T-cell (primary cell): ENCODE results near the gene MAP2. TPM values are rescaled to one million over a fixed set of nuclear protein-coding genes. Genes with fewer than 3 reads are reported as not detected.

ENCODE experiments used
- ATAC-seq, 4 experiments: fragments of 200-7000 bp in 3 of 4; fragments of 150-1000 bp in 1 of 4; cut with Tn5 transposase; replicated peaks in 1 of 4; 1 replicate in 3 of 4; 2 replicates in 1 of 4; pipeline ENCODE4 v1.10.0; 2021; ENCODE audit warnings: moderate library complexity in 3 of 4, mild to moderate bottlenecking in 2 of 4, moderate number of reproducible peaks in 1 of 4
- CTCF ChIA-PET, 2 donors: fragments of 300-600 bp; sonication (Branson Sonifier 250); formaldehyde crosslinking; loops; one replicate each; lab custom pipeline; 2022; ENCODE audit warnings: antibody characterized with exemption in 2 of 2; lab: Charles Lee
- POLR2A ChIA-PET, 2 donors: fragments of 300-600 bp; sonication (Branson Sonifier 250); formaldehyde crosslinking; loops; one replicate each; lab custom pipeline; 2022; ENCODE audit warnings: antibody characterized with exemption in 2 of 2; lab: Charles Lee
- DNase-seq, 35 experiments: peaks; one replicate each; pipeline versions ENCODE4 v3.0.0 to v3.0.0-alpha.2; 2013 to 2023
- H3K27ac ChIP-seq: one replicate; pipeline ENCODE4 v1.5.1; 2013; ENCODE audit warnings: low read length
- H3K27me3 ChIP-seq, 2 experiments: replicated peaks in 1 of 2; 1 replicate in 1 of 2; 2 replicates in 1 of 2; pipeline versions ENCODE4 v1.6.1 to v1.7.0; 2013; ENCODE audit warnings: low read length in 1 of 2, mixed read lengths in 1 of 2; ENCODE audit not compliant: control insufficient read depth in 2 of 2, insufficient read depth in 2 of 2; ENCODE audit errors: extremely low read depth in 1 of 2
- H3K36me3 ChIP-seq, 2 donors: 1 replicate in 1 of 2; 2 replicates in 1 of 2; pipeline versions ENCODE4 v1.6.1 to v1.7.0; 2013; ENCODE audit warnings: low read length in 1 of 2; ENCODE audit not compliant: control insufficient read depth in 2 of 2, insufficient read depth in 1 of 2; ENCODE audit errors: extremely low read depth in 1 of 2
- H3K4me1 ChIP-seq, 2 experiments: 1 replicate in 1 of 2; 2 replicates in 1 of 2; pipeline versions ENCODE4 v1.6.1 to v1.7.0; 2013; ENCODE audit warnings: low read length in 2 of 2, mixed read lengths in 1 of 2; ENCODE audit not compliant: insufficient read depth in 2 of 2, control insufficient read depth in 1 of 2; ENCODE audit errors: extremely low read depth in 1 of 2
- H3K4me3 ChIP-seq, 2 donors: 1 replicate in 1 of 2; 2 replicates in 1 of 2; pipeline versions ENCODE4 v1.5.1 to v1.7.0; 2013; ENCODE audit warnings: mild to moderate bottlenecking in 2 of 2, low read length in 1 of 2, moderate library complexity in 1 of 2; ENCODE audit not compliant: control insufficient read depth in 1 of 2; ENCODE audit errors: extremely low read depth in 1 of 2
- H3K9me3 ChIP-seq: 2 replicates; pipeline ENCODE4 v1.7.0; 2013
- H3K27ac Mint-ChIP-seq, 2 donors: one replicate each; pipeline ENCODE4 v1.8.0; 2020 to 2021; ENCODE audit warnings: mild to moderate bottlenecking in 2 of 2, mixed read lengths in 2 of 2
- H3K27me3 Mint-ChIP-seq, 2 donors: one replicate each; pipeline ENCODE4 v1.8.0; 2021 to 2022; ENCODE audit warnings: mixed read lengths in 2 of 2
- H3K36me3 Mint-ChIP-seq: one replicate; pipeline ENCODE4 v1.8.0; 2021; ENCODE audit warnings: mixed read lengths
- H3K4me1 Mint-ChIP-seq, 3 donors: one replicate each; pipeline ENCODE4 v1.8.0; 2020 to 2022; ENCODE audit warnings: mixed read lengths in 3 of 3, mild to moderate bottlenecking in 1 of 3
- H3K4me3 Mint-ChIP-seq, 3 donors: one replicate each; pipeline ENCODE4 v1.8.0; 2020 to 2022; ENCODE audit warnings: mild to moderate bottlenecking in 3 of 3, mixed read lengths in 3 of 3, moderate library complexity in 3 of 3
- H3K9me3 Mint-ChIP-seq, 3 donors: one replicate each; pipeline ENCODE4 v1.8.0; 2020 to 2022; ENCODE audit warnings: mixed read lengths in 3 of 3
- WGBS: methylation state at CpG from one replicate; pipeline ENCODE4 v1.1.5; 2013; ENCODE audit warnings: missing lambda C conversion rate; ENCODE audit not compliant: insufficient coverage; 5-methylcytosine and 5-hydroxymethylcytosine counted together
- total RNA-seq, 35 experiments: library from RNA in 6 of 35; stranded (reverse) in 6 of 35; fragments of 120-200 nt in 1 of 35; gene quantifications; one replicate each; pipeline versions ENCODE4 v1.2.1 to v1.2.4 and lab custom pipeline; 2013 to 2026

MAP2 gene
- total RNA-seq, 5 donors from 2014 or later (not counting 1 experiment from before 2014, with no cell fraction given), result 0.35 to 0.86 (median 0.46) TPM

DNA sequence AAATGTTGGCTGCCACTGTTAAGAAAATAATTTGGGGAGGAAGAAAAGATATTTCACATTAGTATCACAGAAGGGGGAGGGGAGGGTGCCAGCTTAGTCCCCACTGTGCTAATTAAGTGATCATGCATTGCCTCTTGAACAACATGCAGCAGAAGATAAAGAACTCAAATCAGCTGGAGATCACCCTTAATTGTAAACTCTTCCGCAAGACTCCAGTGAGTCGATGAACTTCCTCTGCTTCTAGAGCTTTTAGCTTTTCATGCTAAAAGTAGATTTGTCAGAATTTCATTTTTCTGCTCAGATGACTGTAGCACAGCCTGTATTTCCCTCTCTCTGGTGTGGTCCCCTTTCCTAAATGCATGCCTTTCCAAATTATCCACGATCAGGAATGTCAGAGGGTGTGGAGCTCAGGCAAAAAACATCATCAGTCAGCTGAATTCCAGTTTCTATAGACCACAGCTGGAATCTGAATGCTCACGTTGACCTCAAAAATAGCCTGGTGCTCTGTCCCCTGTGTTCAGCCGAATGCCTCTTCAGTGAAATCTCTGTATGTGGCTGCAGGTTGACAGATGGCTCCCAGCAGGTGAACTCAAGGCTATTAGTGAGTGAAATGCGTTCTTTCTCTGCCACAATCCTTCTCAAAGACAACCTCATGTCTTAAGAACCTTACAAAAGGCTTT is 191.0 kb downstream of the MAP2 start:
- no peaks in the 10 kb centered on the region for H3K27me3 ChIP-seq
- no peaks in the 10 kb centered on the region for H3K36me3 ChIP-seq
- no peaks in the 10 kb centered on the region for H3K9me3 ChIP-seq
- ATAC-seq, result no peak
- no peak overlapping the region for H3K4me3 ChIP-seq
- H3K4me3 Mint-ChIP-seq, result no peak overlapping the region
- POLR2A ChIA-PET, result no interaction called here
- H3K27ac Mint-ChIP-seq, result no peak overlapping the region
- no peak overlapping the region for H3K27ac ChIP-seq
- H3K27me3 Mint-ChIP-seq, result peaks cover 0 to 12% of the 10 kb centered on the region in 2 donors
- 38% methylated on average over 3 of the region's 6 CpGs for WGBS
- H3K4me1 ChIP-seq, result no peaks in the 10 kb centered on the region
- H3K36me3 Mint-ChIP-seq, result no peaks in the 10 kb centered on the region
- H3K4me1 Mint-ChIP-seq, result no peaks in the 10 kb centered on the region
- peaks cover 0 to 8% (median 0%) of the 10 kb centered on the region in 3 donors for H3K9me3 Mint-ChIP-seq
- CTCF ChIA-PET, result no interaction called here
- DNase-seq, result no peak

DNA sequence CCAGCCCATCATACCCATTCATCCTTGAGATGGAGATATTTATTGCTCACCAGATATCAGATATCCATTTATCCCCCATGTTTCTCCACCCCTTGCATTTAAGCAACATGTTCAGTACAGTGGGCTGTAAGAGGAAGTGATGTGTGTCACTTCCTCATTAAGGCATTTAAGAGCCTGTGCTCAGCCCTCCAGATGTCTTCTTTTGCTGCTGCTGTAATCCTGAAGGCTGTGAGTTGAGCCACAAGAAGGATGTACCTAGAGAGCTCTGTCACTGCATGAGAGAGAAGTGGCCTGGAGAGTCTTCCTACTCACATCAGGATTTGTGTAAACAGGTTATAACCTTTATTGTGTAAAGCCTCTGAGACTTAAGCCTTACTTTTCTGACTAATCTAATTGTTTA is 195.9 kb downstream of the MAP2 start:
- Histone ChIP-seq H3K4me1 (no peaks in the 10 kb centered on the region), H3K4me3 (no peak overlapping the region), H3K36me3 (no peaks in the 10 kb centered on the region), H3K9me3 (no peaks in the 10 kb centered on the region), H3K27ac (no peak overlapping the region), H3K27me3 (no peaks in the 10 kb centered on the region)
- H3K27me3 Mint-ChIP-seq, result peaks cover 0 to 8% of the 10 kb centered on the region in 2 donors
- H3K9me3 Mint-ChIP-seq, result peaks cover 0 to 8% (median 0%) of the 10 kb centered on the region in 3 donors
- no peak overlapping the region for H3K27ac Mint-ChIP-seq
- no peak overlapping the region for H3K4me3 Mint-ChIP-seq
- CTCF ChIA-PET, result no interaction called here
- POLR2A ChIA-PET, result no interaction called here
- no peak for ATAC-seq
- no peaks in the 10 kb centered on the region for H3K36me3 Mint-ChIP-seq
- no peaks in the 10 kb centered on the region for H3K4me1 Mint-ChIP-seq
- DNase-seq, result peak in 1 of 35 experiments; percentile 0

DNA sequence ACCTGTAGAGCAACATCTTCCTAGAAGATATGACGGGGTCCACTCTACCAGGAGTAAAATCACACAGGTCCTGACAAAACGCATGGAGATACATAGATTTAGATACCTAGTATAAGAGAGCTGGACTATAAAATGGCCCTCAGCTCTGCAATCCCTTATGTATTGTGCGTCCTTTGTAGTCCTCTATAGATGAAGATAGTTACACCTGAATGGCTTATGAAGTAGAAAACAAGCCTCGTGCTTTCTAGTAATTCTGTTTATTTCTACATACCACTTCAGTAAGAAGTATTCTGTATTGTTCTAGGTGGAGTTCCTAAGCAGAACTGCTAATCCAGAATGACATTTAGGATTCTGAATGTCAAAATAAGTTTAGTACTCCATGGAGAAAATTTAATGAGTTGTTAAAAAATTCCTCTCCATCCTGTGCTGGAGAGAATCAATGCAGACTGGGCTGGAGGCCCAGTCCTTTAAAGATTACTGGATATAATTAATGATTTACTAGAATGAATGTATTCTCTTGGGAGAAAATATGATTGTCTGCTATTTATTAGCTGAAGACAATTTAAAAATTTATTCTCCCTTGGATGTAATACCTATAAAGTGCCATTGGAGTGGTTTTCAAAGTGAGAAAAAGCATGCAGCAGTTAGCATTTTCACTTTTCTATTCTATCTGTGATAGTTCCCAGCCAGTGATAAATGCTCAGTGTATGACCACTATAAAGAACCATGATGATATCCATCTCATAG is 200.5 kb downstream of the MAP2 start:
- ATAC-seq, result no peak
- Mint-ChIP-seq H3K9me3 (no peaks in the 10 kb centered on the region), H3K27me3 (no peaks in the 10 kb centered on the region), H3K4me3 (no peak overlapping the region), H3K27ac (no peak overlapping the region), H3K4me1 (no peaks in the 10 kb centered on the region), H3K36me3 (no peaks in the 10 kb centered on the region)
- CTCF ChIA-PET, result no interaction called here
- Histone ChIP-seq H3K4me3 (no peak overlapping the region), H3K27me3 (no peaks in the 10 kb centered on the region), H3K27ac (no peak overlapping the region), H3K4me1 (no peaks in the 10 kb centered on the region), H3K9me3 (no peaks in the 10 kb centered on the region), H3K36me3 (no peaks in the 10 kb centered on the region)
- POLR2A ChIA-PET, result no interaction called here
- no peak for DNase-seq
- no CpG with 5 or more reads among the region's 4 CpGs for WGBS

DNA sequence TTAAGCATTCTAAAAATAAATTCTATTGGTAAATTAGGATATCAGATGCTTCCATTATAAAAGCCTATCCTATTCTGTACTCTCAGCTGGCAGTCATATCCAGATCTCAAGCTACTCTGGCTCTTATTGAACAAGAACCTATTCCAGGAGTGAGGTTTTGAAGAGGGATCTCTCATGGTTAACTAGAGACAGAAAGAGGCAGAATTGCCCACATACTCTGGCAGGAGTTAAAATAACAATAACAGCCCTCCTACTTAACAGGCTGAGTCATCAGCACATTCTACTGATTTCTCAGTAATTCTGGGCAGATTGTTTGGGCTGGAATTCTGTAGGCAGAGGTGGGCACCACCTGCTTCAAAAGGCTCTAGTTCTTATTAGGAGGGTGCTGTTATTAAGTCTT is 205.8 kb downstream of the MAP2 start:
- Histone ChIP-seq H3K27me3 (no peaks in the 10 kb centered on the region), H3K4me3 (no peak overlapping the region), H3K4me1 (no peaks in the 10 kb centered on the region), H3K9me3 (no peaks in the 10 kb centered on the region), H3K36me3 (no peaks in the 10 kb centered on the region), H3K27ac (no peak overlapping the region)
- Mint-ChIP-seq H3K4me1 (no peaks in the 10 kb centered on the region), H3K36me3 (no peaks in the 10 kb centered on the region), H3K4me3 (no peak overlapping the region), H3K9me3 (peaks cover 0 to 5% (median 0%) of the 10 kb centered on the region in 3 donors), H3K27me3 (no peaks in the 10 kb centered on the region), H3K27ac (no peak overlapping the region)
- ChIA-PET CTCF (no interaction called here), POLR2A (no interaction called here)
- DNase-seq (no peak), ATAC-seq (no peak)

DNA sequence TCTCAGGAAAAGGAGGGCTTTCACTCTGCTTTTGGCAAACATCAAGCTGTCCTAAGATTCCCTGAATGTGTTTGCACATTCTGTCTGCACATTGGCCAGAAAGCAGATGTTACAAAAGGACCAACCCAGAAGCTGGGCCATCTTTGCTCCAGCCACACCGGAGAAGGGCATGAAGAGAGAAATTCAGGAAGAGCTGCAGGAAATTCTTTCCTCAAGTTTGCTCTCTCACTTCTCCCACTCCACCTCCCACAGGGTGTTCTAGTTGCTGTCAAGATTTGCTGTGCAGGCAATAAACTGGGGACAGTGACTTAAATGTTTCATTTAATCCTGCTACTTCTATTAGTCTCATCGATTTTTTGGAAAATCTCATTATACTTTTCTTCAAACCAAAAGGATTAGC is 210.1 kb downstream of the MAP2 start:
- Mint-ChIP-seq H3K27me3 (no peaks in the 10 kb centered on the region), H3K27ac (no peak overlapping the region), H3K36me3 (no peaks in the 10 kb centered on the region), H3K9me3 (peaks cover 0 to 5% (median 0%) of the 10 kb centered on the region in 3 donors), H3K4me3 (no peak overlapping the region), H3K4me1 (no peaks in the 10 kb centered on the region)
- Histone ChIP-seq H3K36me3 (no peaks in the 10 kb centered on the region), H3K4me3 (no peak overlapping the region), H3K9me3 (no peaks in the 10 kb centered on the region), H3K4me1 (no peaks in the 10 kb centered on the region), H3K27me3 (no peaks in the 10 kb centered on the region), H3K27ac (no peak overlapping the region)
- CTCF ChIA-PET, result no interaction called here
- POLR2A ChIA-PET, result no interaction called here
- WGBS, result no CpG with 5 or more reads among the region's 2 CpGs
- DNase-seq, result no peak
- ATAC-seq, result no peak

DNA sequence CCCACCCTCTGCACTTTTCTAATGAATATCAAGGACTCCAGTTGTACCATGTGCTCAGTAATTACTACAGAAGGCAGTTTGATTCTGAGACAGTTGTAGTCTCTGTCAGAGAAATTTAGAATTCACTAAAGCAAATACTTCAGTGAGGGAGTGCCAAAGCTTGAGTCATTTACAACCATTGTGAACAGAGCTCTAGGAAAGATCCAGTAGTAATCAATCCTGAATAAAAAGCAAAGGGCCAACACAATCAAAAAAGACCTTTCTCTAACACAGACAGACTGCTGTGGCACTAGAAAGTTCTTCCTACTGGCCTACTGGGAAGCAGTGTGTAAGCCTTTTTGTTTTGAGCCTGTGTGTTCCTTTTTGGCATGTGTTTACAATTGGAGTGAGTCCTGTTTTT is 212.2 kb downstream of the MAP2 start:
- ChIA-PET POLR2A (no interaction called here), CTCF (no interaction called here)
- Histone ChIP-seq H3K4me1 (no peaks in the 10 kb centered on the region), H3K36me3 (no peaks in the 10 kb centered on the region), H3K27ac (no peak overlapping the region), H3K9me3 (no peaks in the 10 kb centered on the region), H3K27me3 (no peaks in the 10 kb centered on the region), H3K4me3 (no peak overlapping the region)
- peaks cover 0 to 5% (median 0%) of the 10 kb centered on the region in 3 donors for H3K9me3 Mint-ChIP-seq
- no peak overlapping the region for H3K27ac Mint-ChIP-seq
- no peak for DNase-seq
- H3K27me3 Mint-ChIP-seq, result no peaks in the 10 kb centered on the region
- H3K4me3 Mint-ChIP-seq, result no peak overlapping the region
- no peaks in the 10 kb centered on the region for H3K36me3 Mint-ChIP-seq
- H3K4me1 Mint-ChIP-seq, result no peaks in the 10 kb centered on the region
- ATAC-seq, result no peak
